ENCODE data around the gene ZNF805.
"Not testable (repeated sequence)": the region's sequence is repeated elsewhere in the genome, so short reads cannot be mapped to it uniquely, and the experiment has no call there.

ZNF805 gene

DNA sequence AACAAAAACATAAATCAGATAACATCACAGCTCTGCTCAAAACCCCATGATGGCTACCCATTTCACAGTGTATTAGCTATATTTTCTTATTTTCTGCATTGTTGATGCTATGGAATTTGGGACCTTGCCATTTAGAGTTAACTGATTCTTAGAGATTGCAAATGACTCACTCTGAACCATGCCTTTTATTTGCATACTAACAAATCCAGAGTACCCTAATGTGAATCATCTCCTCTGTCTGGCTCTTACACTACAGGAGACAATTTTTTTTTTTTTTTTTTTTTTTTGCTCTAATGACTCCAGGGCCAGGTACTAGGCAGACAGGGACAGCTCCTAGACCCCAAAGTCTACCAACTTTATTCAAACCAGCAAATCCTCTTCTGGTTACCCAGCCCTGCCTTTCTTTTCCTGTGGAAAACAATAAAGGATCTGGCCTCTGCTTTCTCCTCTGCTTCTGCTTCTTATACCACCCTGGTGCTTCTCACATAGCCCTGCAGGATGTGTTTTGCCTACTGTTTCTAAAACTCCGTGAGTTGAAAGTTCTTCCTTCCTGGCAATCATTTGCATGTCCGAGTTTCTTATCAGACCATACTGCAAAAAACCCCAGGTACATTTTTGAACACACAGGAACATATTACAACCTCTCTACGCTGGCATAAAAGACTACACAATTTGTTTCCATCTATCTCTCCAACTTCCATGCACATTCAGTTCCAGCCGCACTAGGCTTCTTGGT is 29.3 kb downstream of the ZNF805 start:
- no peak for DNase-seq (ENCODE audit: low read depth)

- DNase-seq (ENCODE audit: low read depth): no peak
Measured at GRCh38 chr19:57271280-57271679, 30.8 kb downstream of the ZNF805 start.

GRCh38 chr19:57273014-57273413 is 32.6 kb downstream of the ZNF805 start:
- no peak for DNase-seq (ENCODE audit: low read depth)

- no peak for DNase-seq (ENCODE audit: low read depth)
Measured at GRCh38 chr19:57276430-57276829, 36.0 kb downstream of the ZNF805 start.

GRCh38 chr19:57278481-57278880 is 38.0 kb downstream of the ZNF805 start:
- DNase-seq (ENCODE audit: low read depth): not testable (repeated sequence)

- DNase-seq (ENCODE audit: low read depth): peak; percentile 80
Measured at GRCh38 chr19:57279418-57280164, 39.2 kb downstream of the ZNF805 start.

- DNase-seq (ENCODE audit: low read depth): peak; percentile 94
Measured at GRCh38 chr19:57280165-57280961, 39.9 kb downstream of the ZNF805 start, which contains the start of gene ZNF460. Gene ZNF460, plus strand, starts transcription at chr19:57280485. Its CDS starts 322 bp downstream, at chr19:57280807.

- peak; percentile 3 for DNase-seq (ENCODE audit: low read depth)
Measured at GRCh38 chr19:57280962-57281400, 40.5 kb downstream of the ZNF805 start.

DNA sequence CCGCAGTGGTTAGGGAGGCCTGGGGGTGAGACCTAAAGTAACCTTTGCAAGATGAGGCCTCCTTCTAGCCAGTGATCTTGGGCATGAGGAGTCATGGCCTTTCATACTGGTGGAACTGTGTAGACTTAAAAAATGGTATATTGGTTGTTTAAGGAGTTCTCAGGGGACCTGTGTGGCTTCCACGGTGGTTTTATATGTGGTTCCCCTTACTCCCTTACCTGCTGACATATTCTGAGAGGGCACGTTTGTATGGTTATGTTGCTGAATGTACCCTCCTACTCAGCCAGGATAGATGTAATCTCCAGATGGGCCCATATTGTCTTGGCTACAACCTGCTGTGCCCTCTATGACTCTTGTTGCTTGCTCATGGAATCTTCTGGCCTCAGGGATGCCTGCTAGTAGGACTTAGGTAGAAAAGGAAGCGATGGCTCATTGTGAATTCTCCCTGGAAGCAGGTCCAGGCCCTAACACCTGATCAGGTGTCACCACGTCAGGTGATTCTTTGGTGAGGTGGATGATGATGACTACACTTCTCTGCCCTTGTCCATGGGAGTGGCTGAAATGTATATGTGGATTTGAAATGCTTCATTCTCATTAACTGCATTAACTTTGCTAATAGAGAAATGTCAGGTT is 41.7 kb downstream of the ZNF805 start:
- no peak for DNase-seq (ENCODE audit: low read depth)

DNA sequence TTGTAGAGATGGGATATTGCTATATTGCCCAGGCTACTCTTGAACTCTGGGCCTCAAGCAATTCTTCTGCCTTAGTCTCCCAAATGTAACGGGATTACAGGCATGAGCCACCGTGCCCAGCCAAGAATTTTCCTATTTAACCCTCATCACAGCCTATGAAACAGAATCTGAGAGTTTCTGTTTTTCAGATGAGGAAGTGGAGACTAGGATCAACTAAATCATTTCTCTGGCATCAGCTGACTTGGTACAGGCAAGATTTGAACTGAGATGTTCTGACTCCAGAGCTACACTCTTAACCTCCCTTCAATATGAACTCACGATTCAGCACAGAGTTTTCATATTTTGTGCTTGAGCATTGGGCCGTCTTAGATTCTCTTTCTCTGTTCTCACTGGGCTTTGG is 47.9 kb downstream of the ZNF805 start:
- DNase-seq (ENCODE audit: low read depth): no peak

DNA sequence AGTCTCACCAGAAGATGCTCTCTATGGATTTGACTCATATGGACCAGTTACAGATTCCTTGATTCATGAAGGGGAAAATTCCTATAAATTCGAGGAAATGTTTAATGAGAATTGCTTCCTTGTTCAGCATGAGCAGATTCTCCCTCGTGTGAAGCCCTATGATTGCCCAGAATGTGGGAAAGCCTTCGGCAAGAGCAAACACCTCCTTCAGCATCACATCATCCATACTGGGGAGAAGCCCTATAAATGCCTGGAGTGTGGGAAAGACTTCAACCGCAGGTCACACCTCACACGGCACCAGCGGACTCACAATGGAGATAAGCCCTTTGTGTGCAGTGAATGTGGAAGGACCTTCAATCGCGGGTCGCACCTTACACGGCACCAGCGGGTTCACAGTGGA is 50.5 kb downstream of the ZNF805 start:
- no peak for DNase-seq (ENCODE audit: low read depth)

DNA sequence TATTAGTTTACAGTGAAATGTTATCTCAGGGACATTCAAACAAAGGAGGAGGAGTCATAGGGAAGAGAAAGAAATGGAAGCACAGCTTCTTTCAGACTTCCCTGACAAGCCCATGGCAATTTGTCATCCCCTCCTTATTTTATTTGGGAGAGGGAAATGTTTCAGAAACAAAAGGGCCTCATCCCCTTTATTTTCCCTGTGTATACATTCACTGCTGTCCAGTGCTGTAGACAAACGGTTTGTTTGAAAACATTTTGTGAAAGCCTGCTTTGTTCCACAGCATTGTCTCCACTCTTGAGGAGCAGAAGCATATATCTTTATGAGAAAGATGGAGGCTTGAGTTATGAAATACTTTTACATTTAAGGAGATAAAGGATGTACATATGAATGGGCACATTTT is 52.1 kb downstream of the ZNF805 start:
- DNase-seq (ENCODE audit: low read depth): no peak

DNA sequence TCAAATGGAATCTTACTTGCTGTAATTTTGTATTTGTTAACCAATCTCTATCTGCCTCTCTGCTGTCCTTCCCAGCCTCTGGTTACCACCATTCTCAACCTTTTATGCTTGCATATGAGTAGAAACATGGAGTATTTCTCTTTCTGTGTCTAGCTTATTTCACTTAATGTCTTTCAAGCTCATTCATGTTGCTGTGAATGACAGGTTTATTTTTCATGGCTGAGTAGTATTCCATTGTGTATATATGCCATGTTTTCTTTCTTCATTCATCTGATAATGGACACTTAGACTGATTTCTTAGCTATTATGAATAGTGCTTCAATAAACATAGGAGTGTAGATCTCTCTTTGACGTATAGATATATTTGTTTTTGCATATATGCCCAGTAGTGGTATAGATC is 53.3 kb downstream of the ZNF805 start:
- DNase-seq (ENCODE audit: low read depth): no peak

GRCh38 chr19:57302020-57302465 is 61.6 kb downstream of the ZNF805 start:
- DNase-seq (ENCODE audit: low read depth): no peak

DNA sequence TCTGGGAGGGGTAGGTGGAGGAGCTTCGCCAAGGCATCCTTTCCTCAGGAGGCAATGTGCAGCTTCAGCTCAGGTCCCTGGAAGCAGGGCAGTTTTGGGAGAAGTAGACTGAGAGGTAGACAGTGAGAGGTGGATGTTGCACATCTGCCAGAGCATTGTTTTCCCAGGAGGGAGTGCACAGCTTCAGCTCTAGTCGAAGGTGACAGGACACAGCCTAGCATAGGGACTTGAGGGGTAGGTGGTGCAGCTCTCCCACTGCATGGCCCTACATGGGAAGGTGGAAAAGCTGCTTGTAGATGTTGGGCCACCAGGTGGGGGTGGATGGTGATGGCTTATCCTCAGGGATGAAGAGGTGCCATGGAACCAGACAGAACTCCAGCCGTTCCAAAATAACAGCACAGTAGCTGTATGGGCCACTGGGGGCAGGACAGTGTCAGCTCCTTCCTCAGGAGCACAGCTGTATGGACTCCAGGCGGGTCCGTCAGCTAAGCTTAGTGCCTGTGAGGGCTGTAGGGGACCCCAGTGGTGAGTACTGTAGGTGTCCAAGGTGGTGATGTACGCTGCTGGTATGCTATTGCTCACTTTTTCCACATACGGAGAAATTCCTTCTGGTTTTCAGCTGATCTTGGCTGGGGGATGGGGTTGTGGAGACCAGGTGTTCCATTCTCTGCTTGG is 62.4 kb downstream of the ZNF805 start:
- no peak for DNase-seq (ENCODE audit: low read depth)

Data from stimulated activated CD4-positive, alpha-beta T cell treated with anti-CD3 and anti-CD28 coated beads, Interleukin-2, amount 100 ng/mL, for 4 hours (primary cell).